HG03457 (cell line): ENCODE data around the gene RAB36.

Experiments used
- ATAC-seq: cut with Tn5 transposase; IDR thresholded peaks from one replicate; pipeline ENCODE4 v1.9.1; 2021; ENCODE audit warnings: moderate number of reproducible peaks; ENCODE audit not compliant: unreplicated experiment

The RAB36 gene, protein sequence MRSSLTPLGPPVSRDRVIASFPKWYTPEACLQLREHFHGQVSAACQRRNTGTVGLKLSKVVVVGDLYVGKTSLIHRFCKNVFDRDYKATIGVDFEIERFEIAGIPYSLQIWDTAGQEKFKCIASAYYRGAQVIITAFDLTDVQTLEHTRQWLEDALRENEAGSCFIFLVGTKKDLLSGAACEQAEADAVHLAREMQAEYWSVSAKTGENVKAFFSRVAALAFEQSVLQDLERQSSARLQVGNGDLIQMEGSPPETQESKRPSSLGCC

DNA sequence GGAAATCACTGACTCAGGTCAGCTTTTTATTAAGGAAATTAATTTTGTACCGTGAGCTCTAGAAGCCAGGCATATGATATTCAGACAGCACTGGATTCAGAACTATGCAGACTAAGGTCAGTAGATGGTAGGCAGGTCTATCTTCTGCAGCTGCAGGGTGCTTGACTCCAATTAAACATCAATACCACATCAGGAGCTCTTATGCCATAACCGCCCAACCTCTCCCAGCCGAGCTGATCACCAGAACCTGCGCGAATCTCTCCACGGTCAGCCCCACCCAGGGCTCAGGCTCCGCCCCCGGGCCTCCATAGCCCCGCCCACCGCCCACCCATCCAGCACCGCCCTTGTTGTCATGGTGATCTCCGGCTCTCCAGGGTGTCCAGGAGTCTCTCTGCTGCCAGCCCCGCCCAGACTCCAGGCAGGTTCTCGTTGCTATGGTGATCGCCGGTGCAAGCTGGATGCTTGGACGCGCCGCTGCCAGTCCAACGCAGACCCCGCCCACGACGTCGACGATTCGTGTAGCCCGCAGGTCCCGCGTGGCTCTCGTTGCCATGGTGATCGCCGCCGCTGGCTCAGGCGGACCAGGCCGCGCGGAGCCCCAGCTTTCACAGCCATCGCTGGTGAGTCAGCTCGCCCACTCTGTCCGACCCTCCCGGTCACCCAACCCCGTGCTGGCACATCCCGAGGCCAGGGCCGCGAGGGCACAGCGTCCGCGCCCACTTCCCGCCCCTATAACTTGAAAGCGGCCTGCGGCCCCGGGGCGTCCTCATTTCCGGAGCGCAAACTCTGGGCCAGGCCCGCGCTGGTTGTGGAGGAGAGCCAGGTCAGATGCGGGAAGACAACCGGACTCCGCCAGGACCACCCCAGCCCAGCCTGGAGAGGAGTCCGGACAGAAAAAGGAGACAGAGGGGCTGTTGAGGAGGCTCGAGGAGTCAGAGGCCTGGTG is at the start of gene RAB36:
Gene RAB36 (plus strand): TSS at position 546 of the 946 bp plus-strand sequence. CDS start 1,140 bp downstream, outside the sequence.
- no peak for ATAC-seq

DNA sequence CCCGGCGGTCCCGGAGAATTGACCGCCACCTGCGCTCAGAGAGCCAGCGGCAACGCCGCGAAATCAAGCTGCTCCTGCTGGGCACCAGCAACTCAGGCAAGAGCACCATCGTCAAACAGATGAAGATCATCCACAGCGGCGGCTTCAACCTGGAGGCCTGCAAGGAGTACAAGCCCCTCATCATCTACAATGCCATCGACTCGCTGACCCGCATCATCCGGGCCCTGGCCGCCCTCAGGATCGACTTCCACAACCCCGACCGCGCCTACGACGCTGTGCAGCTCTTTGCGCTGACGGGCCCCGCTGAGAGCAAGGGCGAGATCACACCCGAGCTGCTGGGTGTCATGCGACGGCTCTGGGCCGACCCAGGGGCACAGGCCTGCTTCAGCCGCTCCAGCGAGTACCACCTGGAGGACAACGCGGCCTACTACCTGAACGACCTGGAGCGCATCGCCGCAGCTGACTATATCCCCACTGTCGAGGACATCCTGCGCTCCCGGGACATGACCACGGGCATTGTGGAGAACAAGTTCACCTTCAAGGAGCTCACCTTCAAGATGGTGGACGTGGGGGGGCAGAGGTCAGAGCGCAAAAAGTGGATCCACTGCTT is 49.4 kb upstream of the RAB36 start:
- ATAC-seq: no peak

DNA sequence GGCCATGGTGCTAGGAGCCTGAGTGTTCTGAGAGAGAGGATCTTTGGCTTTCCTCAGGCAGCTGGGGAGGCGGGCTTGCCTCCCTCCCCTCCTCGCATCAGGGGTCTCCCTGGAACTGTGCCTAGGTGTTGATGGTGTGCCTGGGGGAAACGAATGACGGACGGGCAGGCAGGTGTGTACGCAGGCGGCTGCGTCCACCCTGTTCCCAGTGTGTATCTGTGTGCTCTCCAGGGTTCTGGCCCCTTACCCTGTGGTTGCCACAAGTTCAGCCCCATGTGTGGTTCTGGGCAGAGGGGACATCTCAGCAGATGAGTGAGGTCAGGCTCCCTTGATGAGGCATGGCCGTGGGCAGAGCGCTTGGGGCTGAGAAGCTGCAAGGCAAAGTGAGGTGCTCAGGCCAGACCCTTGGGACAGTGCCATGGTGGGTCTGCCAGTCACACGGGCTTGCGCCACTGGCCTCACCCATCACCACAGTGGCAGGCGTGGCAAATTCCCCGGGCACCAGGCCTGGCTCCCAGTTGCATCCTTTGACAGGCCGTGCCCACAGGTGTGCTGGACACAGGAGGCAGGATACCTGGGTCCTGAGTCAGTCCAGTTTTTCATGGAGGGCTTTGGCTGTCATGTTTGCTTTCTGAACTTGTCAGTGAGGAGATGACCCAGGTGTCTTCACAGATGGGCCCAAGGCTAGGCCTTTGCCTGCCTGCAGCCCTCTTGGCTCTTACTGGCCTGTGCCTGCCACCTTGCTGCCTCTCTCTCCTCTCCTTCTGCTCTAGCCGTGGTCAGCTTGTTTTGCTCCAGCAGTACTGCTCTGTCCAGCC is 47.7 kb upstream of the RAB36 start:
- ATAC-seq: no peak

DNA sequence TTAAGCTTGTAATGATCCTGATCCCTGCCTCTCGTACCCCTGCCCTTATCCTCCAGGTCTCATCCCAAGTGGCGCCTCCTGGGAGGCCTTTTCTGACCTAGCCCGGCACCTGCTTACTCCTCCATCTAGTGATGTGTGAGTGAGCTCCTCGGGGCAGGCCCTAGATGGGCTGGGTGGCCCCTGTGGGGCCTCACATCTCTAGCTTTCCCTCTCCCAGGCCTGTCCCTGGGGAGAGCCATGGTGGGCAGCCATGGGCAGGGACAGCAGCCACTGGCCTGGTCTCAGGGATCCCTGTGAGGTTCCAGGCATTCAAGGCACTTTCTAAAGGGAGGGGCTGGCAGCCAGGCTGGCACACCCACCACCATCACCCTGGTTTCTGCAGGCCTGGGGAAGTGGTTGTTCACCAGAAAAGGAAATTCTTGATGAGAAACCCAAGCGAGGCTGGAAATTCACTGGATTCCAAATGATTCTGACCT is 47.0 kb upstream of the RAB36 start:
- ATAC-seq: no peak

DNA sequence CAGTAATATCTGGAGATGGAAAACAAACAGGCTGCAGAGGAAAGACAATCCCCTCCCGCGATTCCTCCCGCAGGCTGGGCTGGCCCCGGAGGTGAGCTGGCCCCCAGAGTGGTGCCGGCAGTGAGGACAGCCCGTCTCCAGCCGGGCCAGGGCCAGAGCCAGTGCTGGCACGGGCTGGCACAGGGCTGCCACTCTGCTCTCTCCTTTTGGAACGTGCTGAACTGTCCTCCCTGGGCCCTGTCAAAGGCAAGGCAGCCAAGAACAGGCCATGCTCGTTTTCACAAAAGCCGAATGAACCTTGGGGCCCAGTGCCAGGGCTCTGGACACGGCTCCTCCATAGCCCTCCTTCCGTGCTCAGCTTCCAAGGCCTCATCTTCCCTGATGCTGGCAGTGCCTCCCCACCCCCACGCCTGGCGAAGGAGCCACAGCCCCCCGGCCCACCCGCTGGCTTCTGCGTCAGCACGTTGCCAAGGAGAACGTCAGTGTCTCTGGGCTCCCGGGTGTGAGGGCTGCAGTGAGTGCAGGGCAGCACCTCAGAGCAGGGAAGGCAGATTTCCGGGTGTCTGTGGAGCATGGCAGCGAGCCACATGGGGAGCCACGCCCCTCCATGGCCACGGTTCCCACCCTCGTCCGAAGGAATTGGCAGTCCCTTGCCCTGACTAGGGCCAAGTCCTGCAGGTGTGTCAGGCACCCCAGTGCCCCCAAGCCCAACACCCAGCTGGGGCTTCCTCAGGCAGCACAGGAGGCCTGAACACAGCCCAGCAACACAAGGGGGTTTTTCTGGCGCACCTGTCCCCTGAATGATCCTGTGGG is 46.4 kb upstream of the RAB36 start:
- ATAC-seq: no peak

DNA sequence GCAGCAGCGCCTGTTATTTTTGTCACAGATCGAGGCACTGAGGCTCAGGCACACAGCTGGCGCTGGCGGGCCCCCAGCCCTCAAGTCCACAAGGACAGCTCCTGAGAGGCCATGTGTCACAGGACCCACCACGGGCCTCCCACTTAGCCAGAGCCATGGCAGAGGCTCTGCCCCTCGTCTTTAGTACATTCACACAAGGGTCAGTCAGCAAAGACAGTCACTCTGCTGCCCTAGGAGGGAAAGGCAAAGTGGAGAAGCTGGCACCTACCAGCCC is 45.8 kb upstream of the RAB36 start:
- ATAC-seq: no peak

DNA sequence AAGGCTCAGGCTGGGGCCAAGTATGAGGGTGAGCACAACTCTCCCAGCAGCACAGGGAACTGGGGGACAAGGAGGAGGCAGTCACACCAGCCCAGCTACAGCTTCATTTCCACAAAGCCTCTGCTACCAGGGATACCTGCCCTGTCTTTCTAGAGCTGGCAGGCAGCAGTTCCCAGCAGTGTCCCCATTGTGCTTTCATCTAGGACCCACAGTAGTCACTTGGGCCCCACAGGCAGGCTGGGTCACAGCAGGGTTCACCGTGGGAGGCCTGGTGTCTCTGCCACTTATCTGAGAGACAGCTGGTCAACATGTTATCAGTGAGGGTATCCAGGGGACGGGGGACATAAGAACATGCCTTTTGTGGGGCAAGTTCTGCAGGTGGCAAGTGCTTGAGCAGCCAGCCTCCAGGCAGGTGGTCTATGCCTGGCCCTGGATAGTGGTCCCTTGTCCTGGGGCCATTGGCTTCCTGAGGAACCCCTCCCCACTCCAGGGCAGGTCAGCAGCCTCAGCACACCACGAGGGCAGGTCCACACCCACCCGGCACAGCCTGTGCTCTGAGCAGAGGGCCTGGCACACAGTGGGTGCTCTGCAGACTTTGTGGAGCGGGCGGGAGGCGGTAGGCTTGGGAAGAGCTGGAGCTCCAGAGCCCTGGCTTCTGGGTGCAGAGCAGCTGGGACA is 45.0 kb upstream of the RAB36 start:
- ATAC-seq: no peak

DNA sequence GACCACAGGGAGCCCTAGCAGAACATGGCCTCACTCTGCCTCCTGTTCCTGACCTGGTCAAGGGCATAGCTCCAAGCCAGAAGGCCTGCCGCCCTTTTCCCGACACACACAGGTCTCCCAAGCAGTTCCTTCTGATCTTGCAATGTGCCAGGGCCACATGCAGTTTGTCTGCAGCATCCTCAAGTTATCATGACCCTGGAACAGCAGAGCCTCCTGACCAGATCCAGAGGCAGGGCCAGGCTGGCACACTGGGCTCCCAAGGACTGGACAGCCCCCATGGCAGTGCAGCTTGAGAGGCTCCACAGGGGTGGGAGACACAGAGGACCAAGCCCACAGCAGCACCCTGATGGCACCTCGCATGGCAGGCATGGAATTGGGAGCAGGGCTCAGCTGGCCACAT is 43.8 kb upstream of the RAB36 start:
- ATAC-seq: no peak

DNA sequence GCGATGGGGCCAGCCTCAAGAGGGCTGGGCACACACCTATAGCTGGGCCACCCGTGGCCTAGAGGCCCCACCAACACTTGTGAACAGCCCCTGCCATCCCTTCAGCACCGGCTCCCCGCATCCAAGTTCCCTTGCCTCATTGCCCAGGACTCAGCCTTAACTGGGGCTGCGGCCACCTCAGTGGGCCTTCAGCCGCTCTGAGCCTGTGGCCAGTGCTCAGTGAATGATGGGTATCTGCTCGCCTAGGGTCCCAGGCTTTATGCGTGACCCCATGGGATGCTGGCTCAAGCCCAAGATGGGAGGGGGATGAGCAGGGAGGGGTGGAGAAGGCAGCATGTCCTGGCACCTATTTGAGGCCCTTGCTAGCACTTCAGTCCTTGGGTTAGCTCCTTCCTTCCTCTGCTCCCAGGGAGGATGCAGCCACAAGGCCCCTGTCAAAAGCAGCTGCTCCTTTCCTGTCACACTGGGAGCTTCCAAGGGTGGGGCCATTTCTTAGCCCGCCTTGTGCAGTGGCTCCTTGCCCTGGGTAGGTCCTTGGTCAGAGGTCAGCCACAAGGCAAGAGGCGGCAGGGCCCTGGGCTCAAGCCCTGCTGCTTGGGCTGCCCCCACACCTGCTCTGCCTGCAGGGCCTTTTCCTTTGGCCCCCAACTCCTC is 43.1 kb upstream of the RAB36 start:
- ATAC-seq: no peak

DNA sequence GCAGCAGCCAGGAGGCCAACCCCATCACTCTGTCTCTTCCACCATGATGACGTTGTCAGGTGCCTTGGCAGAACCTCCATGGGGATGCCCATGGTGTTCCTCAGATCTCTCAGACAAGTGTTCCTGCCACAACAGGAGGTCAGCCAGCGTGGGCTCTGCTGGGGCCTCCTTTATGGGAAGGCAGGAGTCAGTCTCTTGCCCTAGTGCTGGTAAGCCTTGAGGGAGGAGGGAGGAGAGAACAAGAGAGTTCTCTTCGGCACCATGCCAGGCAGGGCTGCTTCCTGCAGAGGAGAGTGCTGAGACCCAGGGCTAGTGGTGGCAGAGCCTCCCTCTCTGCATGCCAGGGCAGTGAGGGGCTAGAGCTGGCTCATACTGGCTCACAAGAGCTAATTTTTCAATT is 42.5 kb upstream of the RAB36 start:
- no peak for ATAC-seq

DNA sequence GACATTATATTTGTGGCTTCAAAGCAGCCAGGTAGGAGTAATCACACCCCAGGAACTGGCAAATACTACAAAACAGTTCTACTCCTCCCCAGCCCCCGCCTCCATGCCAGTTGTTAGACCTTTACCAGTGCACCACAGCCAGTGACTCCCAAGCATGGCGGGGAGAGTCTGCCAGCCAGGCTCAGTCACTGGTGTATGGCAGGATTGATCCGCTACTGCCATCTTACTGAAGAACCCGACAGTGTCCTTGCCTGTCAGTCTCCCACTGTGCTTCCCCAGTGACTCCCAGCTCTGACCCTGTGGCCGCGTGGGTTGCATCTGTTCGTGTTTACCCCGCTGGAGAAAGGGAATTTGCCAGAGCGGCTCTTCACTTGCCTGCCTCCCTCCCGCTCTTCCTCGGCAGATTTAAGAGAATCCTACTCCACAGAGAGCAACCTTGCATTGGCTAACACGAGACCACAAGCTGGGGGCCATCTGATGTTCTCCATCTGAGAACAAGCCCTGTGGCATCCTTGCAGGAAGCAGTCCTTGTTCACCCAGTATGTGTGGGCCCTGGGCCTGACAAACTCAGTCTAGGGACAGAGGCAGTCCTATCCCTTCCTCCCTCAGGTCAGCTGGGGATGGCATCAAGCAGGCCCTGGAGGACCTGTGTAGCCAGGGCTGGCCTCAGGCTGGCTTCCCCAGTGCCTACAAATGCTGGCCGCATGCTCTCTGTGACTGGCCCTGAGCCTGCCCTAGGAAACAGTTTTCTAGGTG is 41.9 kb upstream of the RAB36 start:
- no peak for ATAC-seq

DNA sequence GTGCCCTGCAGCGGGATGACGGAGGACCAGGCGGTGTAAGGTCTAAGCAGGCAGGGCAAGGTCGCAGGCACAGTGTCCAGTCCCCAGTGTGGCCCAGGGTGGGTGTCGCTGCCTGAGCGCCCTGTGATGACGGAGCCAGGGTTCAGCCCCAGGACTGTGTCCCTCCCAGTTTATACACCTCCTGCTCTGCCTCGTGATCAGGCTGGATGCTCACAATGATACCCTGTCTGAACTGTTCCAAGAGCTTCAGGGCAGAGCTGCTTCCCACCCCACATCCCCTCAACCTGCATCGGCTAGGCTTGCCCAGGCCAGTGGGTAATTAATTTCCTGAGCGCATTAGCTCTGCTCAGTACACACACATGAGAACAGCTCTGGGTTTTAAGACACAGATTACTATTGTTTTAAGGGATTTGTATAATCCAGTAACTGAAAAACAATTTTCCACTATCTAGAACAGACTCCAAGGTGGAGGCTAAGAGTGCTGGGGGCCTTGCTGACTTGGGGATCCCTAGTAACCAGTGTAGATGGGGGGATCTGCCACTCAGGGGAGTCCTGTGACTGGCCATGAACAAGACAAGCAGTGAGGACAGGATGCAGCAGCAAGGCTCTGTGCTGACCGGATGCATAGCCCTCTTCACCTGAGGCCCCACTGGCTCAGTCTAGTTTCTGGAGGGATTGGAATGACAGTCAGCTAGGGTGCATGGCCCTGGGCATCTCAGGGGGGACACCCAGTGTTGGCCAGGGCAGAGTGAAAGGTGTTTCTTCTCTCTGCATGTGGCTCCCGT is 40.9 kb upstream of the RAB36 start:
- ATAC-seq: no peak

DNA sequence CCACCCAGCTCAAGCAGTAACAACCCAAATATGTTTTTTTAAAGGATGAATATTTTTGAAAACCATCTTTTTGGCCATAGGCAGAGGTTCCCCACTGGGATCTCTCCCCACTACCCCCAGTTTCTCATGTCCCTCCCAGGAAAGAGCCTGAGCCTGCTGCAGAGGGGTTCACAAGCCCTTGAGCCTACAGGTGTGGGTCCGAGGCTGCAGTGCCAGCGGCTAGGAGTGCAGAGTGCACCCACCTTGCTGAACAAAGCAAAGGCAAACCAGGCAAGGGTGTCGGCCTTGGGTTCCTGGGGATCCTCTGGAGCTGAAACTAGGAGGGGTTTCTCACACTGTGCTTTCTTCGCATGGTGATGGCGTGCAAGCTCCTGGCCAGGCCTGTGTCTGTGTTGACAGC is 40.0 kb upstream of the RAB36 start:
- no peak for ATAC-seq

DNA sequence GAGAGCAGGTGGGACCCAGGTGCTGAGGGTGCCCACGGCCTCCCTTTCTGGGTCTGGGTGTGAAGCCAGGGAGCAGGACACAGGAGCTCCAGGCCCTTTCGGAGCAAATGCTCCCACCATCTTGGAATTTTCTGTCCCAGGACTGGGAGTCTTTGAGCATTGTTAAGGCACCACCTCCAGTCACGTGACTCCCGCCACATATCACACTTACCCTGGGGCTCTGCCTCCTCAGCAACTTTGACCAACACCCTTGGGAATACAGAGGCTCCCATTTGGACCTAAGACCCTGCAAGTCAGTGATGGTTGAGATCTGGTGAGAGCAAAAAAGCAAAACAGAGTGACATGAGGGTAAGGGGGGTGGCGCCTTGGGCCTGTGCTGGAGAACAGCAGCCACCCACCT is 39.4 kb upstream of the RAB36 start:
- no peak for ATAC-seq

DNA sequence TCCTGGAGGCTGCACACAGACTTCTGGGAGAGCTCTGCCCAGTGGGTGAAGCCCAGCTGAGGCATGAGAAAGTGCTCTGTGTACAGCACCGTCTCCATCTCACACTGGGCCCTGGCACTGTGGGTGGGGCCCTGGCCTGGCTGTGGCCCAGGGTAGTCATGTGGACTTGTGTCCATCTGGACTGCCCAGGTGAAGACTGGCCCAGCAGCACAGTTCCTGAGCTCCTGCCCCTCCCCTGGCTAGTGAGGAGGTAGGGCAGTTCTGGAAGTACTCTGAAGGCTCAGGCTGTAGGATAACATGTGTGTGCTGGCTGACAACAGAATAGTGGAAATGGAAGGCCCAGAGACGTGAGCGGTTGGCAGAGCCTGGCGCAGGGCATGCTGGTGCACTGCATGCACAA is 38.9 kb upstream of the RAB36 start:
- ATAC-seq: no peak

DNA sequence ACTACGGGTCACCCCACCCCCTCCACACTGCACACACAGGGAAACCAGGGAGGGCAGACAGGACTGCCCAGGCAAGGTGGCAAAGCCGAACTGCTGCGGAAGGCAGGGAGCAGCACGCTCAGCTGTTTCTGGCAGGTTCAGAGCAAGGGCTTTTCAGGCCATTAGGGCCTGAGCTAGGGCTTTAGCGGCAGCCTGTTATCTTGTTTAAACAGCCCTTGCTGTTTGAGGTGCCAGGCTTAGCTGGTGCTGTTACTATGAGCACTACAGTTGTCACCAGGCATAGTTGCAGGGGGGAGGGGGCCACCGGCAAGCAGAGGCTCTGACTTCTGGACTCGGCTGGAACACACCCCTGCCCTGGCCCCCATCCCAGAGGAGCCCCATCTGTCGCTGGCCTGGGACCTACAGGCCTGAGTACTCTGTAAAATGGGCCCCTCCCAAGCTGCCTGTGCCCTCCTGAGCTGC is 38.3 kb upstream of the RAB36 start:
- no peak for ATAC-seq

DNA sequence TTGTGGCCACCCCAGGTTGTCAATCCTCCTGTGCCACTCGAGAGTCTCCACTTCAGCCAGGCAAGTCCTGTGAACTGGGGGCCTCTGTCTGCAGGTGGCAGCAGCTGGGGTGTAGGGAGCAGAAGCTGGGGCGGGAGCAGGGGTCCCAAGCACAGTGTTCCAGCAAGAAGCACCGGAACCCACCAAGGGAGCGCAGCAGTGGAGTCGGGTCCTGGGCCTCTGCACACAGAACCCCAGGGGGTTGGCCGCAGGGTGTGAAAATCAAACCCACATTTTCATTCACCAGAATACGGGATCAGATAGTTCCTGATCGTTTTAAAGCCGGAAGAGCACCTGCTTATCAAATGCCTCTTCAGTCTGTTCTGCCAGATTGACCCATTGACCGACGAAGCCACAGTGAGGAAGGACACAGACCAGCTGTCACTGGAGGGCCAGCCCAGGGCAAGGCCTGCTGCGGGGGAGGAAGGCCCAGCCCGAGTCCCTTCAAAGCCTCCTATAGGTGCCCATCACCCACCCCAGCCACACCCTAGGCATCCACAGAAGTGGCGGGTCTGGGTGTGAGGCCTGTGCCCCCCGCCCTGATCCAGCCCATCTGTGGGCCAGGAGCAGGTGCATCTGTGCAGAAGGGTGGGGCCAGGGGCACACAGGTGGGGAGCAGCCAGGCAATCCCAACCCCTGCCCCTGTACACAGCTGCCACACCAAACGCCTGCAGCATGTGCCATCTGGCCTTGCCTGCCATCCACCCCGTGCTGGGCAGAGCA is 37.6 kb upstream of the RAB36 start:
- no peak for ATAC-seq
